CMK (cell line): ENCODE results near the gene NOD2.
A peak's percentile ranks its signal among the peaks of the same experiment; 100 is the strongest.

ENCODE experiments used
- DNase-seq: peaks from one replicate; pipeline ENCODE4 v3.0.0-alpha.2; 2010; ENCODE audit warnings: low read depth

Gene NOD2

GRCh38 chr16:50670476-50670875, 22.9 kb upstream of the NOD2 start:
- DNase-seq: no peak

- DNase-seq: peak; percentile 75
Measured at GRCh38 chr16:50671644-50672260, 21.7 kb upstream of the NOD2 start.

GRCh38 chr16:50673496-50674275, 19.7 kb upstream of the NOD2 start:
- no peak for DNase-seq

GRCh38 chr16:50674831-50675230, 18.6 kb upstream of the NOD2 start:
- no peak for DNase-seq

DNA sequence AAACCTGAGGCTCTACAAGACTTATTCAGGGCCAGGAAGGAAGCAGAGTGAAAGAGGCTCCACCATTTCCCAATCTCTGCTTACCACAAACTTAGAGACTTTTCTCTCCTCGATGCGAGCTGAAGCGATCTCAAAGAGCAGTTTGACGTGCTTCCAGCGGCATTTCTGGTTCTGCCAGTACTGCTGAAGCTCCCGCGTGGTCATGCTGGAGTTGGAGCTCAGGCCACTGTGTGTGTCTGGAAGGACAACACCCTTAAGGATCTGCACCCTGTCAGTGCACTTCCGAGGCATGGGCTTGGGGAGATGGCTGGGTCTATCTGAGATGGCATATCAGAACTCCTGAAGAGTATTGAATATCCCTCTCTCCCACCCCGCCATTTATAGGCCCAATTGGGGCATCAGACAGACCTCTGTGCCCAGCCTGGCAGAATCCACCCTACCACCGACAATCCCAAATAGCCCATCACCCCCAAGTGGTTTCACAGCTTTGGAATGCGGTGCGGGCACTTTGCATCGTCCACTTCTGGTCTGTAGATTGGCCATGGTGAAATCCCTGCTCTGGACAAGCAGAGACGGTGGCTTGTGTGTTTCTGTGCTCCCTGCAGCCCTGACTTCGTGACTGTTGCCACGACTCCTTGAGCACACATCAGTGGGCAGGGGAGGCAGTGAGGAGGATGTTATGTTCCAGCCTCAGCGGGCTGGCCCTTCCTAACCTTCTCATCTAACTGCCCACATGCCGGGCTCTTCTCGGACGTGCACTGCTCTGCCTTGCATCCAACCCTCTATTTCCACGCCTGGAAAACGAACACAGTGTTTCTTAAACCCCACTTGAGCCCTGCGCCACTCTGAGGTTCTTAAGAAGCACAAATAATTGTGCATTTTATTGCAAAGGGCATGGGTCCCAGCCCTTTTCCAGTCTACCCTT, 17.5 kb upstream of the NOD2 start:
- DNase-seq: no peak

DNA sequence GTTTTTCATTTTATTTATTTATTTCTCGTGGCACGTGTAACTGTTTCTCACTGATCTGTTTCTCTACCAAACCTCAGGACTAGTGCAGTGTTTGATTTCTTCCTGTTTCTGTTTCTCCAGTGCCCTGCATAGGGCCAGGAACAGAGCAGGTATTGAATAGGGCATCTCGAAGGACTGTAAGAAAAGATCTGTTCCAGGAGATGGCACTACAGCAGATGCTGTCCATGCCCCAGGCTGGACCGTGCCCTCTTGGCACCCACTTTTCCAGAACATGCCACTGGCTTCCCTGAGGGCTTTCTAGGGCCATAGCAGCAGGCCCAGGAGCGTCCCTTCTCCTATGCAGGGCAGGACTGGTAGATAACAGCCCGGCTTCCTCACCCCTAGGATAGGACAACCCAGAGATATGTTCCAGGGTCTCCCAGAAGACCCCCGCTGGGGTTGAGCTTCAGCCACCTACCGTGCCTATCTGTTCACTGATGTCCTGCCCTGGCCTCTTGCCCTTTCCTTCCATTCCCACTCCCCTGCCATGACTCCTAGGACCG, 16.7 kb upstream of the NOD2 start:
- no peak for DNase-seq

- DNase-seq: no peak
Measured at GRCh38 chr16:50677351-50677750, 16.1 kb upstream of the NOD2 start.

DNA sequence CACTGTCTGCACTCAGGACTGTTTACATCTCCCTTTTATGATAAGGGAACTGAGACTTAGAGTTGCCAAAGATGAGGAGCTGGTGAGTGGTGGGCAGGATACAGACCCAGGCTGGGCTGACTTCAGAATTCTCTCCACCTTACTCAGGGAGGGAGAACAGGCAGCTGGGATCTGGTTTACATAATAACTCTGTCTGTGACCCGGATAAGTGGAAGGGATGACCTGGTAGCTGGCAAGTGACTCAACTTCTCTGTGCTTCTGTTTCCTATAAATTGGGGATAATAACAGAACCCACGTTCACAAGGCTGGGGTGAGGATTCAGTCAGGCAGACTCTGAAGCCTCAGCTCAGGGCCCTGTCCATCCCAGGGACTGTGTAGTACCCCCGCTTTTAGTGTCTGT, 14.9 kb upstream of the NOD2 start:
- no peak for DNase-seq

- no peak for DNase-seq
Measured at GRCh38 chr16:50679266-50679665, 14.1 kb upstream of the NOD2 start.

DNA sequence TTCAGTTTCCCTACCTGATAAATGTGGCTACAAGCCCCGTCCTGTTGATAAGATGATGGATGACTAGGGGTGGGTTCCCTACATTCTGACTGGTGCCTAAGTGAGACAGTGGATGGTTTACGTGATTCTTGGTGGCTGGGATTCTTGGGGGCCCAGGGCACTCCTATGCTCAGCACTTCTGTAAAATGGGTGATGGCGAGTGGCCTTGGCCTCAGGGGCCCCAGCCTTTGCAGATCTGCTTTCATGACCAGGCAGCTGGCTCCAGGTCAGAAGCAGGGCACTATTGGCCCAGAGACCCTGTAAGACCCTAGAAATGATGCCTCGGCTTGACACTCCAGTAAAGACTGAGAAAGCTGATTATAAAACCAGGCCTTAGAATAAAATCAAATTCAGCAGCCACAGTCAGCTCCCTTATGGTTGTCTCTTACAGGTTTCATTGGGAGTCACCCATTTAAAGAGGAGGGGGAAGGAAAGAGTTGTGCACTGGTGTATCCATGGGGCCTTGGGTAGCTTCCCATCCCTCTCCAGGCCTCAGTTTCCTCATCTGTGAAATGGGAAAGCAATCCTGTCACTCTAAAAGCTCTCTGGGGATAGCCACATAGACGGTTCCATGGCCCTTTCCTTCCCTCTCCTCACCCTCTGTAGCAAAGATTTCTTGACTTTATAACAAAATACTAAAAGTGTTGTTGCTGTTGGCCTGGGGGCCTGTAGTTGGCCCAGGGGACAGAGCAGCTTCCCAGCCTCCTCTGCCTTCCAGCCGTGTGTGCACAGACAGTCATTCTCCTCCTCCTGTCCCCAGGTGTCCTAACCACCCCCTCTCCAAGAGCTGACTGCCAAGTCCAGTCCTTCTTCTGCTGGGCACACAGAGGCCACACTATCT, 13.5 kb upstream of the NOD2 start:
- no peak for DNase-seq

- no peak for DNase-seq
Measured at GRCh38 chr16:50680556-50680893, 12.9 kb upstream of the NOD2 start.

DNA sequence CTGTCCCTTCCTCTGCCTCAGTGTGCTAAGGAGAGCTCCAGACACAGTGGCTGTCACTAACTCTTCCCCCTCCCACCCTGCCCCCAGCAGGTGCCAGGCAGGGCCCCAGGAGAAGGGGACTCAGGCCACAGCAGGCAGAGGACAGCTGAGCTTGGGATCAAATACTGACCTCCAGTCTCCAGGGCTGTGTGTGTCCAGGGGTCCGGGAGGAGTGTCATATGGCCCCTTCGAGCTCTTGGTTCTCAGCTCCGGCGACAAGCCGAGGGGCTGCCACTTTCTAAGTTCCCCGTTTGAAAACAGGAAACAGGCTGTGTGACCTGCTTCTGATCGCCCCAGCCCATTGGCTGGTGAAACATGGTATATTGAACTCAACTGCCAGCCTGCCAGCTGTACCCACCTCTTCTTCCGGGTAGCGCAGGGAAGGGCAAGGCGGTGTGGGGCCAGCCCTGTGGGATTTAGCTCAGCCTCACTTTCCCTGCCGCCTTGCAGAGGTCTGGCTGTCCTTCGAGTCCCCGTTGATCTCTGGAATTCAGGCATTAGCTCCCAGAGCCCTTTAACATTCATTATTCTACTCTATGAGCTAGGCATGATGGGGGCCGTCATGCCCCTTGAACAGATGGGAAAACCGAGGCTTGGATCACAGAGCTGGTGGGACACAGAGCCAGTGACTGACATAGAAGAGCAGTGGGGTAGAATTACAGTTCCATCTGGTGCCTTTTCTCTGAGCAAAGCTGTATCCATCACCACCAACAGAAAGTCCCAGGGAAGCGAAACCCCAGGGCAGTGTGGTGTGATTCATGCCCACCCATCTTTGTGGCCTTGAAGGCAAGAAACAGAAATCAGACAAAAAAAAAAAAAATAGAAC, 12.2 kb upstream of the NOD2 start, which contains the start of gene SNX20:
TSS of gene SNX20 (minus strand) at position 292 of the 865 bp plus-strand sequence. CDS start 3,786 bp downstream, outside the sequence.
- DNase-seq: no peak

DNA sequence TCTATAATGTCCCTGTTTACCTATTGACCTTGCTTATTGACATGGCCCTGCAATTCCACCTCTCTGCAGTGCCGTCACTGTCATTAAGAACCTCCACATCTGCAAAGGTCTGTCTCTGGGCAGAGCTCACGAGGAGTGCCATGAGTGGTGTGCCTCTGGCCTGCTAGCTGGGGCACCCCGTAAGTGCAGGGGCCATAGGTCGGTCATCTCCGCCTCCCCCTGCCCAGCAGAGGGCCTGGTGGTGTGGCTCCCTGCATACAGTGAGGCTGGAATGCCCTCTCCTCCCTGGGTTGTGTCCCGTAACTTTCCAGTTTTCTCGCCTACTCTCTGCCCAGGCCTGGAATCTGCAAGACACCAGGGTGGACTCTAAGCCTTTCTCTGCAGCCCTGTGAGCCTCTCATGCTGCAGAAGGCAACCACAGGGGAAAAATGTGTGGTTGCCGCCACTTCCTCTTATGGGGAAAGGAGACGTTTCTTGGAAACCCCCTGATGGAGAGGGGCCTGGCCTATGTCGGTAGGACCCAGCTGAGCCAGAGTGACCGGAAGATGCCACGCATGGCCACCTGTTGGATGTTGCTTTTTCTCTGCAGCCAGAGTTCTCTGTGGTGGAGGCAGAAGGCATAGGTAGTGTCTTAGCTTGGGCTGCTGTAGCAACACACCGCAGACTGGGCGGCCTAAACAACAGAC, 9.6 kb upstream of the NOD2 start:
- peak; percentile 80 for DNase-seq

DNA sequence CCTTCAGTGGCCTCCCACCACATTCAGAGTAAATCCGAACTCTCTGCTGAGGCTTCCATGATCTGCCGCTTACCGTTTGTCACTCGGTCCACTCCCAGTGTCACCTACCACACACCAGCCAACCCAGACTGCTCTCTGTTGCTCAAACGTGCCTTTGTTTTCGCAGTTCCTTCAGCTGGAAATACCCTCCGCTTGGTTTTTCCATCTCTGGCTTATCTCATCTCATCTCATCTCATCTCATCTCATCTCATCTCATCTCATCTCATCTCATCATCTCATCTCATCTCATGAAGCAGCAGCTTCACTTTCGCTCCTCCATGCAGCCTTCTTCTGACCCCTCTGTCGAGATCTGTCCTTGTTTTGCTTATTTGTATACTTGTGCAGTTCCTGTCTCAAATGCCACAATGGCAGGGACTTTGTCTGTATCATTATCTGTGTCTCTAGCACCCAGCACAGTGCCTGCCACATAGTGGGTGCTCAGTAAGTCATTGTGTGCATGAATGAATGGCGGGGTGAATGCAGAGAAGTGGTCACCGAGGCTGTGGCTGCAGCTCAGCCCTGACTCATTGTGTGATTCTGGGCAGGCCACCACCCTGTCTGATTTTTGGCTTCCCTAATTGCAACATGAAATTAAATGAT, 8.5 kb upstream of the NOD2 start:
- no peak for DNase-seq

DNA sequence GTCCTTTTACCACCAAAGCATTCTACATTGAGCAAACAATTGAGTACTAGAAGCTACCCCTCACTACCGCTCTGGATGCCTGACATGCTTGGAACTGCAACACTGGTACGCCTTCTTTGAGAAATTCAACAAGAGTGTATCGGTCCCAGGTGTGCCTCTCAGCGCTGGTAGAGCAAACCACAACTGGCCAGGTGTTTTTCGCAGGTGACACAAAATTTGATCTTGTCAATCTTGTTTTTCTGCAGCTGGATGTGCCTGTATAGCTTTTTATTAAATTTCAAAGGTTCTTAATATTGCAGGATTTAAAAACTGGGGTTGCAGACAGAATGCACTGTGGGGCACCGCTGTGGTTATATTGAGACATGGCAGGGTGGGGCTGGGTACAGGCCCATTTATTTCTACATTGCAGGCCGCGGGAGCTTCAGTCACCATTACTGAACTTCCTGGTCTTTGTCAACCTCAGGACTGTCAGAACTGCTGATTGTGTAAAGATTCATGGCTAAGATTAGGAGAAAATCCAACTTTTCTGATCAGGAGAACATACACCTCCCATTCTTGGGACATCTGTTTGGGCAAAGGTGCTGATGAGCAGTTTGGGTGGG, 7.8 kb upstream of the NOD2 start:
- DNase-seq: no peak

GRCh38 chr16:50688083-50688482, 5.3 kb upstream of the NOD2 start:
- no peak for DNase-seq

DNA sequence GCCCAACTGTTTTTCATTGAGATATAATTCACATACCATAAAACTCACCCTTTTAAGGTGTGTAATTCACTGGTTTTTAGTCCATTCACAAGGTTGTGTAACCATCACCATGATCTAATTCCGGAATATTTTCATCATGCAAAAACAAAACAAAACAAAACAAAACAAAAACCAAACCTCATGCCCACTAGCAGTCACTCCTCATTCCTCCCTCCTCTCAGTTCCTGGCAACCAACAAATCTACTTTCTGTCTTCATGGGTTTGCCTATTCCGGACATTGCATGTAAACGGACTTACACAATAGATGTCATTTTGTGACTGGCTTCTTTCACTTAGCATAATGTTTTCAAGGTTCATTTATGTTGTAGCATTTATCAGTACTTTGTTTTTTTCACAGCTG, 4.5 kb upstream of the NOD2 start:
- DNase-seq: no peak

GRCh38 chr16:50690177-50690576, 3.2 kb upstream of the NOD2 start:
- DNase-seq: no peak

DNA sequence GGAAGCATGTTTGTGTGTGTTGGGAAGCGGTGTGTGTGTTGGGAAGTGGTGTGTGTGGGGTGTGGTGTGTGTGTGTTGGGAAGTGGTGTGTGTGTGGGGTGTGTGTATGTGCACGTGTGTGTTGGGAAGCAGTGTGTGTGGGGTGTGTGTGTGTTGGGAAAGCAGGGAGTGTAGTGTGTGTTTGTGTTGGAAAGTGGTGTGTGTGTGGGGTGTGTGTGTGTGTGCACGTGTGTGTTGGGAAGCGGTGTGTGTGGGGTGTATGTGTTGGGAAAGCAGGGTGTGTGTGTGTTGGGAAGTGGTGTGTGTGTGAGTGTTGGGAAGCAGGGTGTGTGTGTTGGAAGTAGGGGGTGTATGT, 785 bp upstream of the NOD2 start:
- DNase-seq: no peak
